LNCaP clone FGC (cell line): ENCODE results near the gene MRTFB.
"Not testable (repeated sequence)": the region's sequence is repeated elsewhere in the genome, so short reads cannot be mapped to it uniquely, and the experiment has no call there.

Source experiments
- DNase-seq: peaks from one replicate; pipeline ENCODE4 v3.0.0-alpha.2; 2011; ENCODE audit warnings: low read depth
- H3K4me3 ChIP-seq: 2 replicates; pipeline ENCODE4 v1.5.1; 2011; ENCODE audit warnings: mild to moderate bottlenecking, low read depth, low read length, control low read depth
- TF ChIP-seq, protein P1 (sequence below): IDR thresholded peaks from 2 replicates; pipeline ENCODE4 v1.5.1; 2012; ENCODE audit warnings: mild to moderate bottlenecking; ENCODE audit not compliant: control insufficient read depth, insufficient read depth; ENCODE audit errors: extremely low read depth

MRTFB gene

DNA sequence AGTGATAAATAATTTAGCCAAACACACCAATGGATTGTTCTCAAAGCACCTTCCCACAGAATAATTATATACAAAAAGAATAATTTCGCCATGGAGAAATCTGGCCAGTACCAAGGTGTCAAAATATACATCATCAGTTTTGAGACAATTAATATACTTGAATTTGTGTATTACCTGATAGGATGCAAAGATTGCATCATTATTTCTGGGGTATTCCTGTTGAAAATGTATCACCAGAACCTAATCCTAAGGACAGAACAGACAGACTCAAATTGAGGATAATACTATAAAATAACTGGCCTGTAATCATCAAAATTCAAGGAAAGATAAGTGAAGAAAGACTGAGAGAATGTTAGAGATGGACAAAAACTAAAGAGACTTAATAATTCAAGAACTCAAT lies 111.9 kb downstream of the MRTFB start:
- no peak overlapping the region for H3K4me3 ChIP-seq
- no peak for DNase-seq
- TF ChIP-seq, protein P1, sequence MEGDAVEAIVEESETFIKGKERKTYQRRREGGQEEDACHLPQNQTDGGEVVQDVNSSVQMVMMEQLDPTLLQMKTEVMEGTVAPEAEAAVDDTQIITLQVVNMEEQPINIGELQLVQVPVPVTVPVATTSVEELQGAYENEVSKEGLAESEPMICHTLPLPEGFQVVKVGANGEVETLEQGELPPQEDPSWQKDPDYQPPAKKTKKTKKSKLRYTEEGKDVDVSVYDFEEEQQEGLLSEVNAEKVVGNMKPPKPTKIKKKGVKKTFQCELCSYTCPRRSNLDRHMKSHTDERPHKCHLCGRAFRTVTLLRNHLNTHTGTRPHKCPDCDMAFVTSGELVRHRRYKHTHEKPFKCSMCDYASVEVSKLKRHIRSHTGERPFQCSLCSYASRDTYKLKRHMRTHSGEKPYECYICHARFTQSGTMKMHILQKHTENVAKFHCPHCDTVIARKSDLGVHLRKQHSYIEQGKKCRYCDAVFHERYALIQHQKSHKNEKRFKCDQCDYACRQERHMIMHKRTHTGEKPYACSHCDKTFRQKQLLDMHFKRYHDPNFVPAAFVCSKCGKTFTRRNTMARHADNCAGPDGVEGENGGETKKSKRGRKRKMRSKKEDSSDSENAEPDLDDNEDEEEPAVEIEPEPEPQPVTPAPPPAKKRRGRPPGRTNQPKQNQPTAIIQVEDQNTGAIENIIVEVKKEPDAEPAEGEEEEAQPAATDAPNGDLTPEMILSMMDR, result no peak

DNA sequence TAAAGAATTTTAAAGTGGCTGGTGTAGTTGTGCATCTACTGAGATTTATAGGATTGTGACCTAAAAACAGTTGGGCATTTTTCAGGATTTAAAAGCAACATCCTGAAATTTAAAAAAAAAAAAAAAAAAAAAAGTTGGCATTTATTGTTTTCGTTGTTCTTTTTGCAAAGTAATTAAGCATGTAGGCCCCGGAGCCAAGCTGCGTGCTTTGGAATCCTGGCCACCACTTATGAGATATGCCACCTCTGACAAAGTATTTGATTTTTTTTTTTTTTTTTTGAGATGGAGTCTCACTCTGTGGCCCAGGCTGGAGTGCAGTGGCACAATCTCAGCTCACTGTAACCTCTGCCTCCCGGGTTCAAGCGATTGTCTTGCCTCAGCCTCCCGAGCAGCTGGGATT lies 112.8 kb downstream of the MRTFB start:
- H3K4me3 ChIP-seq, DNase-seq: not testable (repeated sequence)

DNA sequence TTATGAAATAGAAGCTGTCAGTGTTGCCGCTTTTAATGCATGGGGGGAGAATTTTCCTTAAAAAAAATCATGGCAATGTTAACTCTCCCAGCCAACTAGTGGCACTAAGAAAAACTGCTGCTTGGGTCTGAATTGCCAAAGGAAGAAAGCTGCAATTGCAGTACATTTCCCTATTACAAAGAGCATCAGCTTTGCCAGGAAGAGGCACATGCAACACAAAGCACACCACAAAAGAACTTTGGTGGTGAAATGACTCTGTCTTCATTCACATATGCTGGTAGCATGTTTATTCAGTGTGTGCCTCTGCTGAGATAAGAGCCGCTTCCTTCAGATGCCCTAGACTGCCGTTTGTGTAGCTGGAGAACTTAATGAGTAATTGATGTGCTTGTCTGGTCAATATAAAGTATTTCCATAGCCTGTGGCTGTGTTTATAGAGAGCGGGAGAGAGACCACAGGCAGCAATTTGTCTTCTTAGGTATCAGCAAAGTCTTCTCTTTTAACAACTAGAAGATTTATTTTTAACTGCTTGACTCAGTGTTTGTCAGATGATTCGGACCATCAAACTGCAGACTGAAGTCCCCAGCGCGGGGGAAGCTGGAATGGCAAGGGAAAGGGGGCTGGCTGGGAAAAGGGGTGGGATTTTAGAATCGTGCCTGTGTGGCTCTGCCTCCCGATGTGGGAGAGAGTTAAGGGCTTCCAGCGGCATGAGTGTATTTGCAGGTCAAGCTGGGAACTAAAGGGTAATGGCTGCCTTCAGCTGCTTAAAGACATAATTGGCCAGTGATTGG lies 115.1 kb downstream of the MRTFB start:
- no peak for DNase-seq
- TF ChIP-seq, protein P1, result peak; percentile 26; the same call in 1 of the 2 replicates
- H3K4me3 ChIP-seq, result no peak overlapping the region

DNA sequence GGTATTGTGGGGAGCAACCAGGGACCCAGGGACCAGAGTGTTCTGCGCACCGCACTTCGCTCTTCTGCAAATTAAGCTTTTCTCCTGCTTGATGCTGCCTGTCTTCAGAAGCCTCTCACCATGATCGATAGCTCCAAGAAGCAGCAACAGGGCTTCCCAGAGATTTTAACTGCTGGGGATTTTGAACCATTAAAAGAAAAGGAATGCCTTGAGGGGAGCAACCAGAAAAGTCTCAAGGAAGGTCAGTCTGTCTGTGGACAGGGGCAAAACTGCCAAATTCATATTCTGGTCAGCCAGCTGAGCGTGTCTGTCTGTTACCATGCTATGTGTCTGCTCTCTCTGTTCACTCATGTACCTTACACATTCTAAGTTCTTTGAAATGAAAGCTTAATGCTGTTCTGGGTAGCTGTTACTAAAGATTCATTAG lies 115.7 kb downstream of the MRTFB start:
- TF ChIP-seq, protein P1, result no peak
- no peak for DNase-seq
- H3K4me3 ChIP-seq, result no peak overlapping the region

DNA sequence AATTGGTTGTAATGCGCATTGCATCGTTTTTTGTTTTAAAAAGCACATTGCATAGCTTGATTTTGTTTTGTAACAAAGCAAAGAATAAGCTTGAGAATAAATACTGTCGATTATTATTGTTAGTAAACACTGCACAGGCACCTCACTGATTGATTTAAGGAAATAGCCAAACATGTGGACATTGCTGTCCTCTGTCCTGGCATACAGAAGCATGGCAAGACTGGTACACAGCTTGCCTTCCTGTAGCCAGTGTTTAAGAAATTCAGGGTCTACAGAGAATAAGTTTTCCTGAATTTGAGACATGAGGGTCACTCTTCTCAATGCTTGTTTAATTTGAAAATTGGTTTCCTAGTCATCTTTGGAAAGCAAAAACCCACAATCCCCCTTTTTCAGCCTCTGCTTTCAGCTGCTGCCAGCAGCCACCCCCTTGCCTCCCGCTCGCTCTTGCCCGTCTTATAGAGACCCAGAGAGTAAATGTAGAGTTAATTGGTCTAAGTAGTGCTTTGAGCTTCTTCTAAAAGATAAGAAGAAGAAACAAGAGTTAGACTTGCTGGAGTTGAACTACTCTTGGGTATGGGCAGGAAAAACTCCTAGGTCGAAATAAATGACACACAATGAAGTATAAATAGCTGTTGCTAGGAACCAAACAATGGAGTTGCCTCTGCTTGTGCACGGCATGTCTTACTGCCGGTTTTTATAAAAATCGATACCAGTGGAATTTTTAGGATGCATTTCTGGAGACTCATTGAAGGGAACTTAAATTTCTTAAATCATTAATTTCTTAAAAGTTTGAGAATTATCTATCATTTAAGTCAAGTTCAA lies 116.6 kb downstream of the MRTFB start:
- no peak for DNase-seq
- no peak overlapping the region for H3K4me3 ChIP-seq
- TF ChIP-seq, protein P1, result no peak

DNA sequence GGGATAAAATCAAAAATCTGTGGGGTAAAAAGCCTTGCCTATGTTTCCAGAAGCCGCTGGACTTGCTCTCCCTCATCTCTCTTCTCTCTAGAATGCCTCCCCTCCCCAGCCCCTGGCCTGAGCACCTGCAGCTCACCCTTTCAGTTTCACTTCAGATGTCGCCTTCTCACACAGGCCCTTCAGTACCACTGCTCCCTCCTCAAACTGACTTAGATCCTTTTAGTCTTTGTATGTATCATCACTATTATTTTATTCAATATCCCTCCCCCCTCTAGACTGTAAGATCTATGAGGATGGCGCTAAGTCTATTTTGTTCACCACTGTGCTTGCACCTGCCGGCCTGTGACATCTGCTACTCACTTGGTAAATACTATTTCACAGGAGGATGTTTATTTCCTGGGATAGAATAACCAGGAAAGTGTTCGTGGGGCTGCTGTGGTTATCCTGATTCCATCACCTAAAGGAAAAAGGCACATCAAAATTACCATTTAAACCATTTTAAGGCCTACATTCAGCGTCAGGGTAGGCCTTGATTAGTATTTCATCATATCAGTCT lies 122.3 kb downstream of the MRTFB start:
- TF ChIP-seq, protein P1, result no peak
- DNase-seq, result no peak
- no peak overlapping the region for H3K4me3 ChIP-seq

GRCh38 chr16:14194721-14195120 lies 123.6 kb downstream of the MRTFB start:
- TF ChIP-seq, protein P1, result no peak
- DNase-seq, result no peak
- H3K4me3 ChIP-seq, result no peak overlapping the region
